WTC11 (cell line): ENCODE results near the gene DCAF17.

ENCODE experiments used
- ATF1 ChIP-seq: sonication (generic); formaldehyde crosslinking; IDR thresholded peaks from 2 replicates; pipeline ENCODE4 v1.8.1; 2023; ENCODE audit warnings: mild to moderate bottlenecking, moderate library complexity, missing genetic modification reagents
- ATF2 ChIP-seq: sonication (generic); formaldehyde crosslinking; IDR thresholded peaks from 2 replicates; pipeline ENCODE4 v1.8.1; 2022; ENCODE audit warnings: low read depth, missing genetic modification reagents, borderline replicate concordance
- CREM ChIP-seq: sonication (generic); formaldehyde crosslinking; IDR thresholded peaks from 2 replicates; pipeline ENCODE4 v1.8.1; 2022; ENCODE audit warnings: mild to moderate bottlenecking, missing genetic modification reagents, moderate library complexity
- JUN ChIP-seq: sonication (generic); formaldehyde crosslinking; IDR thresholded peaks from 2 replicates; pipeline ENCODE4 v1.8.0; 2023; ENCODE audit warnings: mild to moderate bottlenecking, missing genetic modification reagents
- ZNF138 ChIP-seq: sonication (generic); formaldehyde crosslinking; conservative IDR thresholded peaks from 2 replicates; pipeline ENCODE4 v1.8.1; 2022; ENCODE audit warnings: mild to moderate bottlenecking, moderate library complexity, missing genetic modification reagents
- TF ChIP-seq, protein P1 (sequence below): fragments of 200-600 bp; IDR thresholded peaks from 2 replicates; pipeline ENCODE4 v1.8.0; 2022; ENCODE audit warnings: antibody characterized with exemption

DNA sequence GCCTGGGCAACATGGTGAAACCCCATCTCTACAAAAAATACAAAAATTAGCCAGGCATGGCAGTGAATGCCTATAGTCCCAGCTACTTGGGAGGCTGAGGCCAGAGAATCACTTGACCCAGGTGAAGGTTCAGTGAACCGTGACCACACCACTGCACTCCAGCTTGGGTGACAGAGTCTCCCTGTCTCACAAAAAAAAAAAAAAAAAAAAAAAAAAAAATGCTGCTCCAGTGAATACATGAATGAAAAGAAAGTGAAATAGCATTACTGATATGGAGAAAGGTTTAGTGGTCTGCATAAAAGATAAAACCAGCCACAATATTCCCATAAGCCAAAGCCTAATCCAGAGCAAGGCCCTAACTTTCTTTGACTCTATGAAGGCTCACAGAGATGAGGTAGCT is 44.7 kb upstream of the DCAF17 start:
- TF ChIP-seq ATF1 (CRISPR knock-in tag) (no peak), ZNF138 (no peak), CREM (CRISPR knock-in tag) (no peak), JUN (no peak), ATF2 (no peak)
- TF ChIP-seq, protein P1, sequence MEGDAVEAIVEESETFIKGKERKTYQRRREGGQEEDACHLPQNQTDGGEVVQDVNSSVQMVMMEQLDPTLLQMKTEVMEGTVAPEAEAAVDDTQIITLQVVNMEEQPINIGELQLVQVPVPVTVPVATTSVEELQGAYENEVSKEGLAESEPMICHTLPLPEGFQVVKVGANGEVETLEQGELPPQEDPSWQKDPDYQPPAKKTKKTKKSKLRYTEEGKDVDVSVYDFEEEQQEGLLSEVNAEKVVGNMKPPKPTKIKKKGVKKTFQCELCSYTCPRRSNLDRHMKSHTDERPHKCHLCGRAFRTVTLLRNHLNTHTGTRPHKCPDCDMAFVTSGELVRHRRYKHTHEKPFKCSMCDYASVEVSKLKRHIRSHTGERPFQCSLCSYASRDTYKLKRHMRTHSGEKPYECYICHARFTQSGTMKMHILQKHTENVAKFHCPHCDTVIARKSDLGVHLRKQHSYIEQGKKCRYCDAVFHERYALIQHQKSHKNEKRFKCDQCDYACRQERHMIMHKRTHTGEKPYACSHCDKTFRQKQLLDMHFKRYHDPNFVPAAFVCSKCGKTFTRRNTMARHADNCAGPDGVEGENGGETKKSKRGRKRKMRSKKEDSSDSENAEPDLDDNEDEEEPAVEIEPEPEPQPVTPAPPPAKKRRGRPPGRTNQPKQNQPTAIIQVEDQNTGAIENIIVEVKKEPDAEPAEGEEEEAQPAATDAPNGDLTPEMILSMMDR: no peak
